Measurements from ENCODE around the gene PPM1K.

GRCh38 chr4:88320224-88320779 lies 35.9 kb upstream of the PPM1K start:
- TF ChIP-seq CTCF (conservative IDR thresholded peaks at IDR 0.05; ENCODE audit: low read depth, low read length) (no peak), EZH2 (IDR thresholded peaks at IDR 0.05; ENCODE audit: low read length, unreplicated experiment) (no peak), EZH2phosphoT487 (IDR thresholded peaks at IDR 0.05; ENCODE audit: borderline replicate concordance, low read length) (no peak)

Data from PC-3 (cell line).